ENCODE measurements around the gene SLC3A2.
A peak's percentile ranks its signal among the peaks of the same experiment; 100 is the strongest.

The SLC3A2 gene

GRCh38 chr11:62881579-62882430, 1.1 kb downstream of the SLC3A2 start:
- peak; percentile 91 for DNase-seq

GRCh38 chr11:62882431-62882749, 1.7 kb downstream of the SLC3A2 start:
- DNase-seq: no peak

- DNase-seq: no peak
These were observed 2.2 kb downstream of the SLC3A2 start for GRCh38 chr11:62882788-62883501.

- no peak for DNase-seq
These were observed 3.0 kb downstream of the SLC3A2 start for GRCh38 chr11:62883673-62884072.

GRCh38 chr11:62885137-62885750, 4.5 kb downstream of the SLC3A2 start:
- DNase-seq: no peak

GRCh38 chr11:62888406-62888805, 7.7 kb downstream of the SLC3A2 start:
- DNase-seq: no peak

GRCh38 chr11:62889126-62889483, 8.4 kb downstream of the SLC3A2 start:
- DNase-seq: no peak

- no peak for DNase-seq
These were observed 9.1 kb downstream of the SLC3A2 start for GRCh38 chr11:62889484-62890437.

- DNase-seq: no peak
These were observed 11.6 kb downstream of the SLC3A2 start for GRCh38 chr11:62892077-62892922.

- DNase-seq: no peak
These were observed 14.8 kb downstream of the SLC3A2 start for GRCh38 chr11:62895501-62895900.

- no peak for DNase-seq
These were observed 15.4 kb downstream of the SLC3A2 start for GRCh38 chr11:62896049-62896448.

- no peak for DNase-seq
These were observed 16.6 kb downstream of the SLC3A2 start for GRCh38 chr11:62897311-62897710.

GRCh38 chr11:62898027-62898426, 17.3 kb downstream of the SLC3A2 start:
- DNase-seq: no peak

GRCh38 chr11:62902932-62903331, 22.2 kb downstream of the SLC3A2 start:
- DNase-seq: no peak

- no peak for DNase-seq
These were observed 24.6 kb downstream of the SLC3A2 start for GRCh38 chr11:62905296-62905695.

GRCh38 chr11:62905927-62906531, 25.3 kb downstream of the SLC3A2 start:
- DNase-seq: peak; percentile 71

GRCh38 chr11:62908468-62909072, 27.9 kb downstream of the SLC3A2 start:
- no peak for DNase-seq

GRCh38 chr11:62909107-62909894, 28.6 kb downstream of the SLC3A2 start:
- no peak for DNase-seq

GRCh38 chr11:62910141-62910882, 29.6 kb downstream of the SLC3A2 start:
- no peak for DNase-seq

All from CD4-positive, alpha-beta T cell treated with Interleukin-15 for 1 hour (primary cell).